Neuron (in vitro differentiated cells): Measurements from ENCODE around the gene GMFB.
"Not testable (repeated sequence)": the region's sequence is repeated elsewhere in the genome, so short reads cannot be mapped to it uniquely, and the experiment has no call there.

Source experiments
- H2AFZ ChIP-seq: one replicate; pipeline ENCODE4 v1.6.1; 2013; ENCODE audit warnings: low read depth, mild to moderate bottlenecking, inconsistent platforms, low read length, moderate library complexity
- H3K27me3 ChIP-seq: one replicate; pipeline ENCODE4 v1.6.1; 2013; ENCODE audit warnings: low read length; ENCODE audit not compliant: insufficient read depth
- H3K36me3 ChIP-seq: one replicate; pipeline ENCODE4 v1.6.1; 2013; ENCODE audit warnings: low read length; ENCODE audit not compliant: insufficient read depth
- H3K4me1 ChIP-seq: one replicate; pipeline ENCODE4 v1.6.1; 2013; ENCODE audit warnings: low read length; ENCODE audit not compliant: insufficient read depth
- H3K4me3 ChIP-seq: 2 replicates; pipeline ENCODE4 v1.5.1; 2013; ENCODE audit warnings: mild to moderate bottlenecking, low read length, moderate library complexity
- H3K9me3 ChIP-seq: one replicate; pipeline ENCODE4 v1.6.1; 2013; ENCODE audit warnings: low read length

The GMFB gene

GRCh38 chr14:54467280-54467679 lies 21.5 kb downstream of the GMFB start:
- Histone ChIP-seq H3K4me3 (no peak overlapping the region), H3K4me1 (no peaks in the 10 kb centered on the region), H3K9me3 (peaks cover 3% of the 10 kb centered on the region), H2AFZ (no peak overlapping the region), H3K27me3 (no peaks in the 10 kb centered on the region), H3K36me3 (no peaks in the 10 kb centered on the region)

GRCh38 chr14:54465654-54466053 lies 23.1 kb downstream of the GMFB start:
- Histone ChIP-seq H3K4me3 (no peak overlapping the region), H3K4me1 (no peaks in the 10 kb centered on the region), H2AFZ (no peak overlapping the region), H3K9me3 (peaks cover 3% of the 10 kb centered on the region), H3K27me3 (no peaks in the 10 kb centered on the region), H3K36me3 (no peaks in the 10 kb centered on the region)

DNA sequence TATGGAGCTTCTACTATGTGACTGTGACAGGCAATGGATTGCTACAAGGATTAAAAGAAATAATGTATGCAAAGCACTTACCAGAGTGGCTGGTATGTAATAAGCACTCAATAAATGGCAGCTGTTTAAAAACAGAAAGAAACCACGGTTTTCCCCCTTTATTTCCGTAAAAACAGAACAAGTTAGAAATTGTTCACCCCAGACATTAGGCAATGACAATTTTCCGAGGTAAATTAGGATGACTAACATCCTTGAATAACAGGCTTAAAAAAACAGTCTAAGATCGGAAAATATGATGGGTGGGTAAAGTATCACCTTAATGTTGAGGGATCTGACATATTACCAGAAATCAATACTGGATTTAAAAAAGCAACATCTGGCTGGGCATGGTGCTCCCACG lies 26.7 kb downstream of the GMFB start:
- H3K4me3 ChIP-seq = no peak overlapping the region
- H3K4me1 ChIP-seq = no peaks in the 10 kb centered on the region
- no peaks in the 10 kb centered on the region for H3K27me3 ChIP-seq
- no peaks in the 10 kb centered on the region for H3K36me3 ChIP-seq
- H3K9me3 ChIP-seq = peaks cover 4% of the 10 kb centered on the region
- no peak overlapping the region for H2AFZ ChIP-seq

DNA sequence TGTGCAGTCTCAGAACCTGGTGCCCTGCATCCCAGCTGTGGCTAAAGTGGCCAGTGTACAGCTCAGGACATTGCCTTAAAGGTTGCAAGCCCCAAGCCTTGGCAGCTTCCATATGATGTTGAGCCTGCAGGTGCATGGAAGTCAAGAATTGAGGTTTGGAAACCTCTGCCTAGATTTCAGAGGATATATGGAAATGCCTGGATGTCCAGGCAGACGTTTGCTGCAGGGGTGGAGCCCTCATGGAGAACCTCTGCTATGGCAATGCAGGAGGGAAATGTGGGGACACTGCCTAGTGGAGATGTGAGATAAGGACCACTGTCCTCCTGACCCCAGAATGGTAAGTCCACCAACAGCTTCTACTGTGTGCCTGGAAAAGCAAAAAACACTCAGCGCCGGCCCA lies 29.7 kb downstream of the GMFB start:
- no peak overlapping the region for H3K4me3 ChIP-seq
- H3K36me3 ChIP-seq = no peaks in the 10 kb centered on the region
- no peaks in the 10 kb centered on the region for H3K27me3 ChIP-seq
- peaks cover 4% of the 10 kb centered on the region for H3K9me3 ChIP-seq
- H2AFZ ChIP-seq = no peak overlapping the region
- no peaks in the 10 kb centered on the region for H3K4me1 ChIP-seq

GRCh38 chr14:54458536-54458935 lies 30.2 kb downstream of the GMFB start:
- not testable (repeated sequence) for H3K4me3 ChIP-seq, H3K4me1 ChIP-seq, H3K27me3 ChIP-seq, H3K9me3 ChIP-seq, H2AFZ ChIP-seq, H3K36me3 ChIP-seq

GRCh38 chr14:54457609-54457996 lies 31.2 kb downstream of the GMFB start:
- Histone ChIP-seq H3K36me3 (no peaks in the 10 kb centered on the region), H3K9me3 (peaks cover 4% of the 10 kb centered on the region), H2AFZ (no peak overlapping the region), H3K4me3 (no peak overlapping the region), H3K27me3 (no peaks in the 10 kb centered on the region), H3K4me1 (no peaks in the 10 kb centered on the region)

DNA sequence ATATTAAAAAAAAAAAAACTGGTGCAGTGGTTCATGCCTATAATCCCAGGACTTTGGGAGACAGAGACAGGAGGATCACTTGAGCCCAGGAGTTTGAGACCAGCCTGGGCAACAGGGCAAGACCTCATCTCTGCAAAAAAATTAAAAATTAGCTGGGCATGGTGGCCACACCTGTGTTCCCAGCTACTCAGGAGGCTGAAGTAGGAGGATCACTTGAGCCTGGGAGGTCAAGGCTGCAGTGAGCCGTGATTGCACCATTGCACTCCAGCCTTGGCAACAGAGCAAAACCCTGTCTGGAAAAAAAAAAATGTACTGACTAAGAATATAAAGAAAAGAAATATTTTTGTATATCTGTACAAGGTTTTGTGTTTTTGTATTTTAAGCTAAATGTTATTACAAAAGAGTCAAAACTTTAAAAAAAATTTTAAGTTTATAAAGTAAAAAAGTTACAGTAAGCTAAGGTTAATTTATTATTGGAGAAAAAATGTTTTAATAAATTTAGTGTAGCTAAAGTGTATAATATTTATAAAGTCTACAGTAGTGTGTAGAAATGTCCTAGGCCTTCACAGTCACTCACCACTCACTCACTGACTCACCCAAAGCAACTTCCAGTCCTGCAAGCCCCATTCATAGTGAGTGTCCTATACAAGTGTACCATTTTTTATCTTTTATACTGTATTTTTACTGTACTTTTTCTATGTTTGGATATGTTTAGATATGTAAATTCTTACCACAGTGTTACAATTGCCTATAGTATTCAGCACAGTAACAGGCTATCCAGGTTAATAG lies 31.8 kb downstream of the GMFB start:
- not testable (repeated sequence) for H3K9me3 ChIP-seq, H3K27me3 ChIP-seq, H3K4me3 ChIP-seq, H3K36me3 ChIP-seq, H2AFZ ChIP-seq, H3K4me1 ChIP-seq

DNA sequence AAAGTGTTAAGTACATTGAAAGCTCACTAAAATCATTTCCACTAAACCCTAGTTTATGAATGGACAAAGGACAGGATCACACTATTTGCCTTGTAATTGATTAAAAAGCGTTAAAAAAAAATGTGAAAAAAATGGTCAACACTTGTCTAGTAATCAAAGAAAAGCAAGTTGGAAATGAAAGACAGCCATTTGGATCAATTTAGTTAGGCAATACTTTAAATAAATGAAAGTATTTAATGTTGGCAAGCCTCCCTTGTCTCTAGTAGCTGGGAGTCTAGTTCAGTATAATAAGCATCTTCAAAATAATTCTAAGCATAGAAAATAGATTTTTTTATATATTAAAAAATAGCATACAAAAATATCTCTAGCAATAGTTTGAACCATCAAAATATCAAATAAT lies 33.4 kb downstream of the GMFB start:
- no peaks in the 10 kb centered on the region for H3K4me1 ChIP-seq
- no peaks in the 10 kb centered on the region for H3K27me3 ChIP-seq
- H3K36me3 ChIP-seq = no peaks in the 10 kb centered on the region
- H3K4me3 ChIP-seq = no peak overlapping the region
- H3K9me3 ChIP-seq = peaks cover 4% of the 10 kb centered on the region
- H2AFZ ChIP-seq = no peak overlapping the region

DNA sequence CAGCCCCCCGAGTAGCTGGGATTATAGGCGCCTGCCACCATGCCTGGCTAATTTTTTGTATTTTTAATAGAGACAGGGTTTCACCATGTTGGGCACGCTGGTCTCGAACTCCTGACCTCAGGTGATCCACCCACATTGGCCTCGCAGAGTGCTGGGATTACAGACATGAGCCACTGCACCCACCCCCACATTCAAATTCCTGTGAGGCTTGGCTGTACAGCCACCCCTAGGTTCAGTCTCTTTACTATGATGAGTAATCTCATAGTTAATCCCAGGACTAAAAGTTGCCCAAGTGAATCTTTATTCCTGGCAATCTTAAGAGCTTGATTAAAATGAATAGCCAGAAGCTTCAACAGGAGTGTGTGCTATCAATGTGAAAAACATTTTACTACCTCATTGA lies 34.8 kb downstream of the GMFB start:
- not testable (repeated sequence) for H3K27me3 ChIP-seq, H3K9me3 ChIP-seq, H3K36me3 ChIP-seq, H3K4me3 ChIP-seq, H2AFZ ChIP-seq, H3K4me1 ChIP-seq

DNA sequence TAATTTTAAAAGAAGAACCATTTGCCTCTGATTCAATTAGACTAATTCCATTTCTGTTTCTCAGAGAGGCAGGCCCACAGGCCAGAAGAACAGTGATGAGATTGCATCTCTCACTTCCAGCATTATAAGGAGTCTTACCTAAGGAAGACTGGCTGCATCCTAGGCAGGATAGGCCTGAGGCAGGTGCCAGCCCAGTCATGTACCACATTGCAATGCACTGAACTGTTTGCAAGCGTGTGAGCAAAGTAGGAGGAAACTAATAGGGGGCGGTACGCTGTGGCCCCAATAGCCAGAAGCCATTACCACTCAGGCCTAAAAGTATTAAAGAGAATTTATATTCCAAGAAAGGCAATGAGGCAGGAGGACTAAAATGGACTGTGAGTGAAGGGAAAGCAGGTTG lies 35.5 kb downstream of the GMFB start:
- H3K27me3 ChIP-seq = no peaks in the 10 kb centered on the region
- no peak overlapping the region for H2AFZ ChIP-seq
- H3K9me3 ChIP-seq = no peaks in the 10 kb centered on the region
- H3K4me1 ChIP-seq = peaks cover 5% of the 10 kb centered on the region
- H3K36me3 ChIP-seq = no peaks in the 10 kb centered on the region
- H3K4me3 ChIP-seq = no peak overlapping the region

GRCh38 chr14:54451961-54452360 lies 36.8 kb downstream of the GMFB start:
- H2AFZ ChIP-seq = no peak overlapping the region
- H3K9me3 ChIP-seq = no peaks in the 10 kb centered on the region
- H3K4me3 ChIP-seq = no peak overlapping the region
- H3K27me3 ChIP-seq = no peaks in the 10 kb centered on the region
- H3K4me1 ChIP-seq = peaks cover 5% of the 10 kb centered on the region
- no peaks in the 10 kb centered on the region for H3K36me3 ChIP-seq

DNA sequence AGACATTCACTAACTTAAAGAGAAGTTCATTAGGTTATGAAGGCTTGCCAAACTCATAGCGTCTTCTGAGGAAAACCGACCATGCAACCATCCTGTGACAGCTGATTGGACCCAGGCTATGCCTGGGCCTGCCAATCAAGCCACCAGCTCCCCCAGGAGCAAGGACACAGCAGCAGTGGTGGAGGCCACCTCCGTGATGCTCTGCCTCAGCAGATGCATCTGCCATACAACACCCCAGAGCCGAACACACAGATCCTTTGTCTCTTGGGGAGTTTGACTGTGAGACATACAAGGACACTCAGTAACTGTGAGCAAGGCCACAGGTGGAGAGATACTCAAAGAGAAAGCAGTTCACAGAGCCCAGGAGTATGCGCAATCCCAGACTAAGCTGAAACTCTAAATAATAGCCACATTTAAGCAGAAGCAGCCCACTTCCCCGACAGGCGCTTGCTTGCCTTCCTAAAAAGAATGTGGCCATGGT lies 37.6 kb downstream of the GMFB start:
- Histone ChIP-seq H2AFZ (no peak overlapping the region), H3K4me3 (no peak overlapping the region), H3K36me3 (no peaks in the 10 kb centered on the region), H3K4me1 (peaks cover 8% of the 10 kb centered on the region), H3K27me3 (no peaks in the 10 kb centered on the region), H3K9me3 (no peaks in the 10 kb centered on the region)

- Histone ChIP-seq H3K9me3 (no peaks in the 10 kb centered on the region), H3K4me1 (peaks cover 13% of the 10 kb centered on the region), H3K36me3 (no peaks in the 10 kb centered on the region), H3K4me3 (no peak overlapping the region), H2AFZ (no peak overlapping the region), H3K27me3 (no peaks in the 10 kb centered on the region)
These were observed 38.2 kb downstream of the GMFB start for GRCh38 chr14:54450535-54450934.

DNA sequence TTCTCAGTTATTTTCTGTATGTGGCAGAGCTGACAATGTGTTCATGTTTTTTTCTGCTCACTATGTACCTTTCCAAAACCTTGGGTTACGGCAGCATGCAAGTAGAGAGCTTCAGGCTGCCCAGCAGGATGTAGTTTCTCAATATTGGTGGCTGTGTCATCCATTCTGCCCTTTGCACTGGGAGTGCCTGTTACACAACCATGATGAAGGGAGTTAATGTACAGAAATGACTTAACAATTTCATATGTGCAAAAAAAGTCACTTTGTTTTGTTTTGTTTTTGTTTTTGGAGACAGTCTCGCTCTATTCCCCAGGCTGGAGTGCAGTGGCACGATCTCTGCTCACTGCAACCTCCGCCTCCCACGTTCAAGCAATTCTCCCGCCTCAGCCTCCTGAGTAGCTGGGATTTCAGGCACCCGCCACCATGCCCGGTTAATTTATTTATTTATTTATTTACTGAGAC lies 41.5 kb downstream of the GMFB start:
- no peaks in the 10 kb centered on the region for H3K9me3 ChIP-seq
- peaks cover 13% of the 10 kb centered on the region for H3K4me1 ChIP-seq
- H2AFZ ChIP-seq = no peak overlapping the region
- H3K4me3 ChIP-seq = no peak overlapping the region
- H3K27me3 ChIP-seq = no peaks in the 10 kb centered on the region
- H3K36me3 ChIP-seq = no peaks in the 10 kb centered on the region
